ENCODE measurements around the gene CALD1. TPM values are rescaled to one million over a fixed set of nuclear protein-coding genes. Genes with fewer than 3 reads are reported as not detected.

The CALD1 gene
- total RNA-seq, 1 experiment from 2014 or later: 107 TPM

DNA sequence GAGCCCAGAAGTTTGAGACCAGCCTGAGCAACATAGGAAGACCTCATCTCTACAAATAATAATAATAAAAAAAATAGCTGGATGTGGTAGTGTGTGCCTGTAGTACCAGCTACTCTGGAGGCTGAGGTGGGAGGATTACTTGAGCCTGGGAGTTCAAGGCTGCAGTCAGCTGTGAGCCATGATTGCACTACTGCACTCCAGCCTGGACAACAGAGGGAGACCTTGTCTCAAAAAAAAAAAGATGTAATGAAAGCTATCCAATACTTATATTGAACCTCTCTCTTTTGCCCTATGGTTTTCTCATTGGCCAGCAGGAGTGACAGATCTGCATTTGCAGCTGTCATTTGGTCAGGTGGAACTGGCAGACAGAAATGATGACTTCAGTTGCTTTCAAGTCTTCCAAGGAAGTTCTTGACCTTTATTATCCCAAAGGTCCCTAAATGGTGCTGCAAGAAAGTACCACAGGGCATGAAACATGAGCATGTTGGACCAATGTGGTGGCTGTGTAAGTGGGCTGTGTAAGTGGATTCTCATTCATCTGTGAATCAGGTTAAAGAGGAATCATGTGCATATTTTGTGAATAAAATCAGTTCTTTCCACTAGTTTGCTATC is 99.4 kb downstream of the CALD1 start:
- Histone ChIP-seq H3K4me1 (ENCODE audit: insufficient read depth, low read length) (no peaks in the 10 kb centered on the region), H3K4me2 (ENCODE audit: insufficient read depth, insufficient read length, low read length) (no peak overlapping the region), H3K9ac (ENCODE audit: extremely low read depth, insufficient read length, low read length) (no peak overlapping the region), H3K79me2 (ENCODE audit: insufficient read depth, low read length) (no peaks in the 10 kb centered on the region), H4K5ac (ENCODE audit: insufficient read length, low read depth, low read length) (no peak overlapping the region), H2BK20ac (ENCODE audit: low read depth, low read length, poor library complexity, severe bottlenecking) (no peak overlapping the region), H3K14ac (ENCODE audit: insufficient read depth, low read length) (no peak overlapping the region), H4K20me1 (ENCODE audit: control insufficient read depth, insufficient read depth, insufficient read length) (no peaks in the 10 kb centered on the region), H2AFZ (ENCODE audit: low read length) (no peak overlapping the region), H2BK5ac (ENCODE audit: insufficient read length, low read length) (no peak overlapping the region), H3K9me3 (ENCODE audit: control insufficient read depth, low read depth, low read length) (no peaks in the 10 kb centered on the region), H4K91ac (ENCODE audit: insufficient read length, low read depth, low read length) (no peak overlapping the region), H3K4ac (ENCODE audit: low read depth, low read length) (no peak overlapping the region), H2BK120ac (ENCODE audit: low read depth, low read length, poor library complexity, severe bottlenecking) (no peak overlapping the region), H4K8ac (replicated peaks; ENCODE audit: insufficient read length, low read depth, low read length) (no peak overlapping the region), H3K18ac (ENCODE audit: insufficient read length, low read depth, low read length) (no peak overlapping the region), H2AK5ac (ENCODE audit: insufficient read length, low read length) (no peak overlapping the region), H3T11ph (ENCODE audit: low read length) (no peak overlapping the region), H3K23me2 (ENCODE audit: insufficient read length, low read depth, low read length, poor library complexity, severe bottlenecking) (no peaks in the 10 kb centered on the region), H3K23ac (ENCODE audit: insufficient read length, low read depth, low read length) (no peak overlapping the region), H2BK15ac (ENCODE audit: low read depth, low read length) (no peak overlapping the region), H3K27me3 (ENCODE audit: insufficient read depth, low read length) (no peaks in the 10 kb centered on the region), H3K27ac (ENCODE audit: insufficient read length, low read depth, low read length) (no peak overlapping the region), H3K79me1 (ENCODE audit: insufficient read depth, low read depth, low read length, poor library complexity, severe bottlenecking) (no peaks in the 10 kb centered on the region), H2BK12ac (ENCODE audit: insufficient read length, low read depth, low read length) (no peak overlapping the region), H3K56ac (ENCODE audit: insufficient read length, low read depth, low read length) (no peak overlapping the region)
- Mint-ChIP-seq H3K4me1 (peaks cover 6% of the 10 kb centered on the region in 2 experiments), H3K27me3 (ENCODE audit: low read depth) (no peaks in the 10 kb centered on the region), H3K36me3 (ENCODE audit: insufficient read depth in 1 of 3, low read depth in 3 of 3) (no peaks in the 10 kb centered on the region), H3K4me3 (no peak overlapping the region), H3K9me3 (no peaks in the 10 kb centered on the region), H3K27ac (no peak overlapping the region)
- TF ChIP-seq, protein P1, sequence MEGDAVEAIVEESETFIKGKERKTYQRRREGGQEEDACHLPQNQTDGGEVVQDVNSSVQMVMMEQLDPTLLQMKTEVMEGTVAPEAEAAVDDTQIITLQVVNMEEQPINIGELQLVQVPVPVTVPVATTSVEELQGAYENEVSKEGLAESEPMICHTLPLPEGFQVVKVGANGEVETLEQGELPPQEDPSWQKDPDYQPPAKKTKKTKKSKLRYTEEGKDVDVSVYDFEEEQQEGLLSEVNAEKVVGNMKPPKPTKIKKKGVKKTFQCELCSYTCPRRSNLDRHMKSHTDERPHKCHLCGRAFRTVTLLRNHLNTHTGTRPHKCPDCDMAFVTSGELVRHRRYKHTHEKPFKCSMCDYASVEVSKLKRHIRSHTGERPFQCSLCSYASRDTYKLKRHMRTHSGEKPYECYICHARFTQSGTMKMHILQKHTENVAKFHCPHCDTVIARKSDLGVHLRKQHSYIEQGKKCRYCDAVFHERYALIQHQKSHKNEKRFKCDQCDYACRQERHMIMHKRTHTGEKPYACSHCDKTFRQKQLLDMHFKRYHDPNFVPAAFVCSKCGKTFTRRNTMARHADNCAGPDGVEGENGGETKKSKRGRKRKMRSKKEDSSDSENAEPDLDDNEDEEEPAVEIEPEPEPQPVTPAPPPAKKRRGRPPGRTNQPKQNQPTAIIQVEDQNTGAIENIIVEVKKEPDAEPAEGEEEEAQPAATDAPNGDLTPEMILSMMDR (conservative IDR thresholded peaks at IDR 0.05): no peak
- DNase-seq: no peak

Data from H9 (cell line).